HG03439 (cell line): Measurements from ENCODE around the gene EXOC6B.
"Not testable (repeated sequence)": the region's sequence is repeated elsewhere in the genome, so short reads cannot be mapped to it uniquely, and the experiment has no call there.

ENCODE experiments used
- ATAC-seq: cut with Tn5 transposase; IDR thresholded peaks from one replicate; pipeline ENCODE4 v1.9.1; 2021; ENCODE audit warnings: mild to moderate bottlenecking, moderate library complexity; ENCODE audit not compliant: unreplicated experiment

Gene EXOC6B

DNA sequence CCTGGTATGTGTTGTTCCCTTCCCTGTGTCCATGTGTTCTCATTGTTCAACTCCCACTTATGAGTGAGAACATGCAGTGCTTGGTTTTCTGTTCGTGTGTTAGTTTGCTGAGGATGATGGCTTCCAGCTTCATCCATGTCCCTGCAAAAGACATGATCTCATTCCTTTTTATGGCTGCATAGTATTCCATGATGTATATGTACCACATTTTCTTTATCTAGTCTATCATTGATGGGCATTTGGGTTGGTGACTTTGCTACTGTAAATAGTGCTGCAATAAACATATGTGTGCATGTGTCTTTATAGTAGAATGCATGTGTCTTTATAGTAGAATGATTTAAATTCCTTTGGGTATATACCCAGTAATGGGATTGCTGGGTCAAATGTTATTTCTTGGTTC is 341.2 kb downstream of the EXOC6B start:
- not testable (repeated sequence) for ATAC-seq

GRCh38 chr2:72483346-72483745 is 342.5 kb downstream of the EXOC6B start:
- no peak for ATAC-seq

DNA sequence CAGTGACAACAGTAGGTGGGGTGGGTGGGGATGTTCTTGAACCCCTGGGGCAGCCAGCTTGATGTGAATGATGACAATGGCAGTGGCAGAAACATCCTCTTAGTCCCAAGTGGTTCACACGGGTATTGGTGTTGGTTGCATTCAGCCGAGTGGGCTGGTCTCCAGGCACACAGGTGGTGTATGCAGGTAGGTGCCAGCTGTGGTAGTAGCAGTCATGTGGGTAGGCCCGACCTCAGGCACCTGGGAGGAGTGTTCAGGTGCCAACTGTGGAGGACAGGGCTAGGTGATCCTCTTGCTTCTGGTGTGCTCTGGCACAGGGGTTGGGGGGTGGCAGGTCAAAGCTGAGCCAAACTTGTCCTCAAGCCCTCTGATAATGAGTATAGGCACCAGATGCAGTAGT is 350.6 kb downstream of the EXOC6B start:
- ATAC-seq, result no peak

GRCh38 chr2:72457801-72458516 is 367.9 kb downstream of the EXOC6B start:
- ATAC-seq, result no peak

- ATAC-seq, result no peak
These were observed 371.6 kb downstream of the EXOC6B start for GRCh38 chr2:72454189-72454588.

GRCh38 chr2:72442270-72442669 is 383.6 kb downstream of the EXOC6B start:
- ATAC-seq, result no peak

GRCh38 chr2:72439892-72440291 is 385.9 kb downstream of the EXOC6B start:
- ATAC-seq, result no peak

GRCh38 chr2:72438364-72438763 is 387.5 kb downstream of the EXOC6B start:
- no peak for ATAC-seq

DNA sequence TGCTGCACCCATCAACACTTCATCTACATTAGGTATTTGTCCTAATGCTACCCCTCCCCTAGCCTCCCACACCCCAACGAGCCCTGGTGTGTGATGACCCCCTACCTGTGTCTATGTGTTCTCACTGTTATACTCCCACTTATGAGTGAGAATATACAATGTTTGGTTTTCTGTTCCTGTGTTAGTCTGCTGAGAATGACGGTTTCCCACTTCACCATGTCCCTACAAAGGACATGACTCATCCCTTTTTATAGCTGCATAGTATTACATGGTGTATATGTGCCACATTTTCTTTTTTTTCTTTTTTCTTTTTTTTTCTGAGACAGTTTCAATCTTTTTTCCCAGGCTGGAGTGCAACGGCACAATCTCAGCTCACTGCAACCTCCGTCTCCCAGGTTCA is 394.1 kb downstream of the EXOC6B start:
- ATAC-seq, result no peak

DNA sequence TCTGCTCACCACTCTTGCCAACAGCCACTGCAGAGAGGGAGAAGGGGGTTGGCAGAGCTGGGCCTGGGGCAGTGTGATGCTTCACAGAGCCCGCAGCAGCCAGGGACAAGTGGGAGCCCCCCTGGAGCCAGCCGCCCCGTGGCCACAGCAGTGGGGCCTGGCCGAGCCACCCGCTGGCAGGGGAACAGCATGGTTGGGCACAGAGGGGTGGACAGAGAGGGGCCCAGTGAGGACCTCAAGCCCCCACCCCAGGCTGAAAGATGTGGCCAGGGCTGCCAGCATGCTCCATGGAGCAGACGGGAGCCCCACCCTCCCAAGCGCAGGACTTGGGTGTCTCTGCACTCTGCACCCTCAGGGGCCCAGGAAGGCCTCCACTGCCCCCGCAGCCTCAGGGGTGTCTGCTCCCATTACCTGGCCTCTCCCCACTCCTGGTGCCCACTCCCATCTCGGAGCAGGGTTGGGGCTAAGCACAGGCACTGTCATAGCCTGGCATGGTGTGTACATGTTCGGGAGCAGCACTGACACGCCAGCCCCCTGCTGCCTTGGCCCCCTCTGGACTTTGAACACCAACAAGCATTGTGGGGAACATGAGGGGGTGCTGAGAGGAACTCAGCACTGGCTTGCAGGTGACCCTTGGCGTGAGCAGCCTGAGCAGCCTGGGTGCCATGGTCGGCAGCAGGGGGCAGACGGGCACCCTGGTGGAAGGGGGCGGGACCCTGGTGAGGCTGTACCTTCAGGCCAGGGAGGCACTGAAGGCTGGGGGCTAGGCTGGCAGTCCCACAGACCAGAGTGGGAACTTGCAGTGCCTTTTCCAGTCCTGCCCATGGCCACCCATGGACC is 398.6 kb downstream of the EXOC6B start:
- no peak for ATAC-seq

GRCh38 chr2:72425996-72426395 is 399.8 kb downstream of the EXOC6B start:
- ATAC-seq, result no peak

- no peak for ATAC-seq
These were observed 402.1 kb downstream of the EXOC6B start for GRCh38 chr2:72423756-72424155.

DNA sequence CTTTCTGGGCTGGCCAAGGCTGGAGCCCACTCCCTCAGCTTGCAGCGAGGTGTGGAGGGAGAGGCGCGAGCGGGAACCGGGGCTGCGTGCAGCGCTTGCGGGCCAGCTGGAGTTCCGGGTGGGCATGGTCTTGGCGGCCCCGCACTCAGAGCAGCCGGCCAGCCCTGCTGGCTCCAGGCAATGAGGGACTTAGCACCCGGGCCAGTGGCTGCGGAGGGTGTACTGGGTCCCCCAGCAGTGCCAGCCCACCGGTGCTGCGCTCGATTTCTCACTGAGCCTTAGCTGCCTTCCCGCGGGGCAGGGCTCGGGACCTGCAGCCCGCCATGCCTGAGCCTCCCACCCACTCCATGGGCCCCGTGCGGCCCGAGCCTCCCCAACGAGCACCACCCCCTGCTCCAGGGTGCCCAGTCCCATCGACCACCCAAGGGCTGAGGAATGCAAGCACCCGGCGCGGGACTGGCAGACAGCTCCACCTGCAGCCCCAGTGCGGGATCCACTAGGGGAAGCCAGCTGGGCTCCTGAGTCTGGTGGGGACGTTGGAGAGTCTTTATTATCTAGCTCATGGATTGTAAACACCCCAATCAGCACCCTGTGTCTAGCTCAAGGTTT is 404.0 kb downstream of the EXOC6B start:
- not testable (repeated sequence) for ATAC-seq

DNA sequence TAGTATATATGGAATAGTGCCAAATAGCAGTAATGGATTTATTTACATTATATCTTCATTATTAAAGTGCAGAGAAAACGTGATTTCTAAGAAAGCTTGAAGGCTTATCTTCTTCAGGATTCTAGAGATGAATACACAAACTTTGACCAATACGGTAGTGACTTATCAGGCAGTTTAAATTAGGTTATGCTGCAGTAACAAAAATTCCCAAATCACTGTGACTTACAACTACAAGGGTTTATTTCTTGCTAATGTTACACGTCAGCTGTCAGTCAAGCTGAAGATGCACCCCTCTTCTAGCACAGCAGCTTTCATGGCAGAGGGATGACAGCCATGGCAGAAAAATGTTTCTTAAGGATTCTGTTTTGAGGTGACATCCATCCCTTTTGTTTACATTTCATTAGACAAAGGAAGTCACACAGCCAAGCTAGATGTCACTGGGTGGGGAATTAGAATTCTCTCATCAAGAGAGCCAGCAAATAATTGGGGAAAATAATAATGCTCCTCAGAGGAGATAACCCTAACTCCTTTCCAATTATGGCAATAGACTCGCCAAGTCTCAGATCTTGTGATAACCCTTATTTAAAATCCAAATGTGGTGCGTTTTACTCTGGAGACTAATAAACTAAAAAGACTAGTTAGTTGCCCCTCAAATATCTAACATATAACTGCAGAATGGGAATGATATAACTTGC is 409.9 kb downstream of the EXOC6B start:
- ATAC-seq, result no peak

- ATAC-seq, result no peak
These were observed 410.6 kb downstream of the EXOC6B start for GRCh38 chr2:72415241-72415661.

DNA sequence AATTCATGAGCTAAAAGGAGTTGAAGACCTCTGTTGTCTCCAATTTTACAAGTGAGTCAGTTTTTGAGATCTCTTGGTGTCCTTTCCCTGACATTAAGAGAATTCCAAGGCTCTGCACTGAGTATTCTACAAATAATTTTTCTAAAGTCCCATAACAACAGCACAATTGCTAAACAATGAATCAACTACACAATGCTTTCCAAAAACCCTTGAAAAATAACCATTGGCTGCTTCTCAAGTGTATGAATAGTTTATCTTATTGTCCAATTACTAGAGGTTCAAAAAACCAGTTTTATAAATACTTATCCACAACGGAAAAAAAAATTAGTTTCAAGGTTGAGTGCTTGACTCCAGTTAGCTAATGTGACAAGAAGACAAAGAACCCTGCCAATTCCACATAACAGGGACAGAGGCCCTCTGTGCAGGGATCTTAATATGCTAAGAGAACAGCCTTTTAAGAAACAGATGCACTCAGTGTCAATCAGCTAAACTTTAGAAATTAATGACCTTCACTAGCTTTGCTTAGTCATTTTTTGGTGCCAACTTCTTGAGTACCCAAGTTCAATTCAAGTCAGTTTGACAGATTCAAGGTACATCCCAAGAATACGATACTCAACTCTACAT is 411.6 kb downstream of the EXOC6B start:
- ATAC-seq, result no peak

DNA sequence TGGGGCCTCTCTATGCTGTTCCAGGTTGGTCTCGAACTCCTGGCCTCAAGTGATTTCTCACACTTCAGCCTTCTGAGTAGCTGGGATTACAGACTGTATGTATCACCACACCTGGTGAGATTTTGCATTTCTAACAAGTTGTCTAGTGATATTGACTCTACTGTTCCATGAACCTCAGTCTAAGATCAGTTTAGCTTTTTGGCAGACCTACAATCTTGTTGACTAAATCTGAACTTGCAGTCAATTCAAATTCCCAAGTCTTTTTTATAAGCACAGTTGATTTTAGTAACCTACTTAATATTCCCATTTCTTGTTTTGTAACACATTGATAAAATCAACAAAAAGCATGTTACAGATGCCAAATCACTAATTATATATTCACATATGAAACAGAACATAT is 412.1 kb downstream of the EXOC6B start:
- ATAC-seq, result no peak

DNA sequence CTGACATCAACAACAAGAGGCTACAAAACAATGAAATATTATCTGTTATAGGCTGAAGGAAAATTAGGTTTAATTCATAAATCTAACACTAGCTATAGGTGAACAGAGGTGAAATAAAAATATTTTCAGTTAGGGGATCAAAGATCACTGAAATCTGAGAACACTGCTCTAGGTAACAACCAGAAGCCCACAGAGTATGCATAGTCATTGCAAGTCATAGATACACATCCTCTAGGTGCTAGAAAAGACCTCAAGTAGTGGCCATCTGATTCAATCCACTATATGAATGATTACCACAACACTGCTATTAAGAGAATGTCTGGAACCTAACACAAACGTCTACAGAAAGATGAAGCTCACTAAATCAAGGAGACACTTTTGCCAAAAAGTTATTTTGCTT is 413.6 kb downstream of the EXOC6B start:
- no peak for ATAC-seq

DNA sequence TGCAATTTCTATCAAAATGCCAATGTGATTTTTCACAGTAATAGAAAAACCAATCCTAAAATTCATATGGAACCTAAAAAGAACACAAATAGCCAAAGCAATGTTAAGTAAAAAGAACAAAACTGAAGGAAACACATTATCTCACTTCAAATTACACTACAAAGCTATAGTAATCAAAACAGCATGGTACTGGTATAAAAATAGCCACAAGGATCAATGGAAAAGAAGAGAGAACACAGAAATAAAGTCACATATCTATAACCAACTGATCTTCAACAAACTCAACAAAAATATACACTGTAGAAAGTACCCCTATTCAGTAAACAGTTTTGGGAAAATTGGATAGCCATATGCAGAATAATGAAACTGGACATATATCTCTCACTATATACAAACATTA is 426.0 kb downstream of the EXOC6B start:
- ATAC-seq, result no peak

- ATAC-seq, result no peak
These were observed 430.7 kb downstream of the EXOC6B start for GRCh38 chr2:72395096-72395495.

DNA sequence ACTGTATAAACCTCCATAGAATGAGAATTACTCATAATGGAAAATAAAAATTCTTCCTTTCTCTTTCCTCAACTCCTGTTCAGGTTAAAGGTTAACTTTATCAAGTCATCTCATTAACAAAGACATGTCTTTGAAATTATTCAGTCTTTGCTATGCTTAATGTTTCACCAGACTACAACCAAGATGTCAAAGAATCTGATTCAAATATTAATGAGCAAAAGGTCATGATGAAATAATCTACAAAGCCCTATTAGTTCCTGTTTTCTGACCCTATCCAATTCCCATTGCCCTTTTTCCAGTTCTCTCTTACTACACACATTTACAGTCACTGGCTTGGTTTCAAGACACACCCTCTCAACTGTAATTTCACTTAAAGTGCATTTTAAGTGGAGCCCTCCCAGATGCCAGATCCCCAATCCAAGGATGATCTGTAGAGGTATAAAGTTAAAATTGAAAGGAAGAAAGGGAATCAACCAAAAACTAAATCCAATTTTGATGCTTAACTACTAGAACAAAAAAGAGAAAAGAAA is 431.2 kb downstream of the EXOC6B start:
- no peak for ATAC-seq
